HG02759 (cell line): ENCODE results near the gene FBXL5.

Experiments
- ATAC-seq: cut with Tn5 transposase; IDR thresholded peaks from one replicate; pipeline ENCODE4 v1.9.1; 2021; ENCODE audit warnings: mild to moderate bottlenecking, moderate library complexity; ENCODE audit not compliant: unreplicated experiment

FBXL5 gene, protein sequence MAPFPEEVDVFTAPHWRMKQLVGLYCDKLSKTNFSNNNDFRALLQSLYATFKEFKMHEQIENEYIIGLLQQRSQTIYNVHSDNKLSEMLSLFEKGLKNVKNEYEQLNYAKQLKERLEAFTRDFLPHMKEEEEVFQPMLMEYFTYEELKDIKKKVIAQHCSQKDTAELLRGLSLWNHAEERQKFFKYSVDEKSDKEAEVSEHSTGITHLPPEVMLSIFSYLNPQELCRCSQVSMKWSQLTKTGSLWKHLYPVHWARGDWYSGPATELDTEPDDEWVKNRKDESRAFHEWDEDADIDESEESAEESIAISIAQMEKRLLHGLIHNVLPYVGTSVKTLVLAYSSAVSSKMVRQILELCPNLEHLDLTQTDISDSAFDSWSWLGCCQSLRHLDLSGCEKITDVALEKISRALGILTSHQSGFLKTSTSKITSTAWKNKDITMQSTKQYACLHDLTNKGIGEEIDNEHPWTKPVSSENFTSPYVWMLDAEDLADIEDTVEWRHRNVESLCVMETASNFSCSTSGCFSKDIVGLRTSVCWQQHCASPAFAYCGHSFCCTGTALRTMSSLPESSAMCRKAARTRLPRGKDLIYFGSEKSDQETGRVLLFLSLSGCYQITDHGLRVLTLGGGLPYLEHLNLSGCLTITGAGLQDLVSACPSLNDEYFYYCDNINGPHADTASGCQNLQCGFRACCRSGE

DNA sequence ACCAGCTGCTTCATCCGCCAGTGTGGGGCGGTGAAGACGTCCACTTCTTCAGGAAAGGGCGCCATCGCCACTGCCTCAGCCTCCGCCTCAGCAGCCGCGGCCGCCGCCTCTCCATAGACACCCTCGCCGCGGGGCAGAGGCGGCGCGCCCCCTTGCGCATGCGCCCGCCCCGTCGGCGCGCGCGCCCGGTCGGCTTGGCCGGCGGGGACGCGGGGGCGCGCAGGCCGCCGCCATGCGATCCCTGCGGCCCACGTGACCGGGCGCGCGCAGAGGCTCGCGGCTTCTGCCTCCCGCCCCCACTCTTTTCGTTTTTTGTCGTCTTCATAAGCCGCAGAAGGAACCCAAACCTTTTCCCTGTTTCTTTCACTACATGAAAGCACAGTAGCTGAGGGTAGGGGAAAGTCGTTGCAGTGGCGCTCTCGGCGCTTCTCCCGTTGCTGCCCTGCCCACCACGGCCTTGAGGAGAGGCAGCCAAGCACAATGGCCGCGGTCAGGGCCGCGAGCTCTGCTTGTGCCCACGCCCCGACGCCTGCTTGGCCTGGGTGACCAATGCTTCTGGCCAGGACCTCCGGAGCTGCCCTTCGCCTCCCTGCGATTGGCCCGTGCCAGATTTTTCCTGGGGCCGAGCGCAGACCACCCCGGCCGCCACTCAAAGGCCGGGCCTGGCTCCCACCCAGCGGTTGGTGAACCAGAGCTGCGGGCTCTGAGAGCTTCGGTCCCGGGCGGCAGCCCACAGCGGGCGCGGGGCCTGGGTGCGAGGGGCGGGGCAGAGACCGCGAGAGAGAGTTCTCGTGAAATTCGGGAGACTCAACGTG lies at the start of gene FBXL5:
TSS of gene FBXL5 (minus strand) at position 135 of the 815 bp plus-strand sequence. CDS start at position 65, 70 bp downstream.
- peak; percentile 79 for ATAC-seq

DNA sequence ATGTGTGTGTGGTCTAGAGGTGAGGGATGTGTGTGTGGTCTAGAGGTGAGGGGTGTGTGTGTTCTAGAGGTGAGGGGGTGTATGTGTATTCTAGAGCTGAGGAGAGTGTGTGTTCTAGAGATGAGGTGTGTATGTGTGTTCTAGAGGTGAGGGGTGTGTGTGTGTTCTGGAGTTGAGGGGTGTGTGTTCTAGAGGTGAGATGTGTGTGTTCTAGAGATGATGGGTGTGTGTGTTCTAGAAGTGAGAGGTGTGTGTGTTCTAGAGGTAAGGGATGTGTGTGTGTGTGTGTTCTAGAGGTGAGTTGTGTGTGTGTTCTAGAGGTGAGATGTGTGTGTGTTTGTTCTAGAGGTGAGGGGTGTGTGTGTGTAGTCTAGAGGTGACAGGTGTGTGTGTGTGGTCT lies 49.0 kb upstream of the FBXL5 start:
- no peak for ATAC-seq

DNA sequence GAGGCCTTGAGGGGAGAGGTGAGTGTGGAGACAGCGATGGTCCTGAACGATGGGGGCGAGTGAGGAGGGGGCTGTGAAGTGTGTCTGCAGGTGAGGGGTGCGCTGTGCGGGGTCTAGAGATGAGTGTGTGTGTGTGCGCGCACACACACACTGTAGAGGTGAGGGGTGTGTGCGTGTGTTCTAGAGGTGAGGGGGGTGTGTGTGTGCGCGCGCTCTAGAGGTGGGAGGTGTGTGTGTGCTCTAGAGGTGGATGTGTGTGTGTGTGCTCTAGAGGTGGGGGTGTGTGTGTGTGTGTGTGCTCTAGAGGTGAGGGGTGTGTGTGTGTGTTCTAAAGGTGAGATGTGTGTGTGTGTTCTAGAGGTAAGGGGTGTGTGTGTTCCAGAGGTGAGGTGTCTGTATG lies 48.3 kb upstream of the FBXL5 start:
- no peak for ATAC-seq

DNA sequence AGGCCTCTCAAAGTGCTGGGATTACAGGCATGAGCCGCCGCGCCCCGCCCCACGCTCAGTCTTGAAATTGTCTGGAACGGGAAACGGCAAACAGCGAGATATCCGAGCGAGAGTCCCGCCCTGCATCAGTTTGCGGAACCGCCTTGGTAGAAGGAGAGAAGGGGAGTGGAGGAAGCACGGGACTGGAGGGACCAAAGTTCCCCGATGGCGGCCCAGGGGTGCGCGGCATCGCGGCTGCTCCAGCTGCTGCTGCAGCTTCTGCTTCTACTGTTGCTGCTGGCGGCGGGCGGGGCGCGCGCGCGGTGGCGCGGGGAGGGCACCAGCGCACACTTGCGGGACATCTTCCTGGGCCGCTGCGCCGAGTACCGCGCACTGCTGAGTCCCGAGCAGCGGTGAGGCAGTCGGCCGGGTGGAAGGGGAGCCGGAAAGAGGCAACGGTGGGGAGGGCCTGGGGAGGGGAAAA lies 47.8 kb upstream of the FBXL5 start, which contains the start of gene BST1:
TSS of gene BST1 (plus strand) at position 125 of the 463 bp plus-strand sequence. CDS start at position 205, 80 bp downstream.
- peak; percentile 80 for ATAC-seq

DNA sequence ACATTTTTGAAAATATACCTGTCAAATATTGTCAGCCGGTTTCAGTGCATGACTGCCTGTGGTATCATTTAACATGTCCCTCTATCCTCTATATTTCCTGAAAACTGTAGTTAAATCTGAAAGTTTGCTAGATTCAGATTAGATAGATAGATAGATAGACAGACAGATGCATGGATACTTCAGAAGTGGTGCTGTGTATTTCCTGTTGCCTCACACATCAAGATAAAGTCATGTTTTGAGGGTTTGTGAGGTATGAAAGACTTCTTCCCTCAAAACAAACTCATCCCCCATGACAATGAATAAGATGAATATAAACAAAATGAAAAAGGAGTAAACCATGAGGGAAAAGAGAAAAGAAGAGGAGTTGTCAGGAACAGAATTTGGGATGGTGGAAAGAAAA lies 41.7 kb upstream of the FBXL5 start:
- no peak for ATAC-seq

DNA sequence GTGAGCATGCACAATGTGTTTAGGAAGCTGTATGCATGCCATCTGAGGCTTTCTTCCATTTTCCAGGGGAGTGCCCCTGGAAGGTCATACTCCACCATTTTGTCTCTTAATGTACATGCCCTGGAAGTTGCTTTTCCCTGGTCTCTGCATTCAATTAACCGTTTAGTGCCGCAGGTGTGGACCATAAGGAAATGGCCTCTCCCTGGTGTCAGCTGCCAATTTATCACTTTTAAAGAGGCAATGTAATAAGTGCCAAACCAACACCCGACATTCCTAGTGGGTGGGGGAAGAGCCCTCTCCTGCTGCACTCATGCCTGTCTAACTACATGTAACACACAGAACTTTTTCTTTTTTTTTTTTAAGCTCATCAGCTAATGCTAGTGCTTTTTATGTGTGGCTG lies 40.6 kb upstream of the FBXL5 start:
- ATAC-seq: no peak

DNA sequence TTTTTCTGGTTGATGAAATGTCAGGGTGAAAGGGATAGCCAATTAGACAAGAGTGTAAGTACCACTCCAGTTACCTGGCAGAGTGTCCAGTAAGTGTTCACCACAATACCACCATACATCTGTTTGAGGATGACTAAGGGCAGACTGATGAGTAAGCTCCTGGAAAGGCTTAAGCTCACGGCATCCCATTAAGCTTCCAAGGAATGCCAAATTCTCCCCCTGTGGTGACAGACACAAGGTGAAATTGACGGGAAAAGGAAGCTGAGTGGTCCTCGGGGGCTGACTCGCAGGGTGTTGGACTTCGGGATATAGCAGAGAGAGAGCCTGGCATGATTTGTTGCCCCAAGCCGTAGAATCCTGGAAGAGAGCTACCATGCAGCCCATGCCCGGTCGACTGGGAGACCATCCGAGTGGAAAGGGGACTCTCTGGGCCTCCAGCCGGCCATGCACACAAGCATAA lies 40.1 kb upstream of the FBXL5 start:
- no peak for ATAC-seq

DNA sequence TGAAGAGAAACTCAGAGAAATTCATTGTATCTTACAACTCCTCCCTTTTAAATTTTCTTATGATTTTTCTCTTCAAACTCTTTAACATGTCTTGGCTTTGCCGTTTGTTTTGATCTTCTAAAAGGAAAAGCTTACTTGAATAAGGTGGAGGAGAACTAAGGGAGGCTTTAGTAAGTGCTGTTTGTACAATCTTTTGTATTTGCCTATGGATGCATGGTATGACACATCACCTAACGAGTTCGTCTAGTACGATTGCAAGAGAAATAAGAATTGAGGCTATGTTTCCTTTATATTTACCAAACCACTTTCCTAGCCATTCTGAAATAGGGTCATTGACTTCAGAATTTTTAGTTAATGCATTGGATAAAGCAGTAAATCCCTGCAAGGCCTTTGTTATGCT lies 39.3 kb upstream of the FBXL5 start:
- ATAC-seq: no peak

DNA sequence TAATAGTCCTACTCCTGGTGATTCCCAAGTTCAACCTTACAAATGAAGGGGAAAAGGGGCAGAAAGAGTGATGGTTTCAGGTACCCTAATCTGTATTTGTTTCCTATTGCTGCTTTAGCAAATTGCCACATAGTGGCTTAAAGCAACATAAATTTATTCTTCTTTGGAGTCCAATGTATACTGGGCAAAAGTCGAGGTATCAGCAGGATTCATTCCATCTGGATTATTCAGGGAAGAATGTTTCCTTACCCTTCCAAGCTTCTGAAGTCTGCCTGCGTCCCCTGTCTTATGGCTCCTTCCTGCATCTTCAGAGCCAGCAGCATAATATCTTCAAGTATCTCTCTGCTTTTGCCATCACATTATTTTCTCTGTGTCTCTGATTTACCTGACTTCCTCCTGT lies 37.4 kb upstream of the FBXL5 start:
- ATAC-seq: no peak

DNA sequence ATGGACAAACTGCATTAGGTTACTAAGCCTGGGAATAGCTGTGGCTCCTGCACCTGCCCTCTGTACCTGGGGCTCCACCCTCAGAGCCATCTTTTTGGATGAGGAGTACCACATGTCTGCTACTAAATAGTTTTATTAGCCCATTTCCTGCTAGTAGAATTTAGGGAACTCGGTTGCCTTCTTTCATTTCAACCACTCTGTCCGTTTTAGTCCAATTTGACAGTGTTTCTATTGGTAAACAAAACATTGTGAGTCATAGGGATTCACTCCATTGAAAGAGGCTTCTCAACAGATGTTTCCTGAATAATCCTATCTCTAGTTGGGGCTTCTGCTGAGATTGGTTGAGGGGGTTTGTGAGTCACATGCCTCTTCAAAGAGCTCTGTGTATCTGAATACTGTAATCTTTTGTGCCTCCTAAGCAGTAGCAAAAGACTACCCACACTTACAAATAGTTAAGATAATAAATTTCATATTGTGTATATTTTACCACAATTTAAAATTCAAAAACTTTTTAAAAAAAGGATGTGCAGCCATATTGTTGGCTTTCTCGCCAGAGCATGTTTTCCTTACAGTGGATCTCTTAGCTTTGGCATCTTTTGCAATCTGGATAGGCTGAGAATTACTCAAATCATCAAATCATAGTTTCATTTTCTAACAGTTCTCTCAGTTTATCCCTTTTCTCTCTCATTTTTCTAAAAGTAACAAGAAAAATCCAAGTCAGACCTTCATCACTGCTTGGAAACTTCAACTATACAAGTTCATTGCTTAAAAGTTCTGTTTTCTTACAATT lies 36.4 kb upstream of the FBXL5 start:
- ATAC-seq: no peak

DNA sequence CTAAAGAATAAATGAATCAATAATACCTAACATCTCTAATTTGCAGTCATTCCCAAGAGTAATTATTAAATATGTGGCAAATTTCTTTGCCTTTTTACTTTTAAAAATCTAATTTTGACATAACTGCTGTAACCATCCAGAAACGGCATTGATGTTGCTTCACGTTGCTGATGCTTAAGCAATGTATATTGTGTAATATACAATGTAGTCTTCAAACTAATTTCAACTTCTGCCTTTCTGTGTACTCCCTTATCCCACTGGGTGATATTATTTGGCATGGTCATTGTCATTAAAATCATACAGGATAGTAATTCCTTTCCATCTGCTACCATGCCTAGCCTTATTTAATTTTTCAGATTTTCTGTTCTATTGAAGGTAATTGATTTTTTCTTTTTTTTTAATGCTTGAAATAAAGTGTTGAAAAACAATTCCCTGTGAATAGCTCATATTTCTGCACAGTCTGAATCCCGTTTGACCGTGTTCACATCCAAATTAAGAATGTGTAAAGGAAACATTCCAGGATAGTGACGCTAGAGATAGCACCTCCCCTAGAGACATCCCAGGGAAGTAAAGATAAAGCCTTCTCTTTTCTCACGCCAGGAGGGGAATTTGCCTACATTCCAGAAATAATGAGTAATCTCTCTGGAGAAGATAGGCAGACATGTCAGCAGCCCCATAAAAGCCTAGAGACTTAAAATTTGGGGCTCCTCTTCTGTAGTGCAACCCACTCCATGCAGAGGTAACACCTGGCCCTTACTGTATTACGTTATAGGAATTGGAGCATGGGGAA lies 35.1 kb upstream of the FBXL5 start:
- no peak for ATAC-seq

DNA sequence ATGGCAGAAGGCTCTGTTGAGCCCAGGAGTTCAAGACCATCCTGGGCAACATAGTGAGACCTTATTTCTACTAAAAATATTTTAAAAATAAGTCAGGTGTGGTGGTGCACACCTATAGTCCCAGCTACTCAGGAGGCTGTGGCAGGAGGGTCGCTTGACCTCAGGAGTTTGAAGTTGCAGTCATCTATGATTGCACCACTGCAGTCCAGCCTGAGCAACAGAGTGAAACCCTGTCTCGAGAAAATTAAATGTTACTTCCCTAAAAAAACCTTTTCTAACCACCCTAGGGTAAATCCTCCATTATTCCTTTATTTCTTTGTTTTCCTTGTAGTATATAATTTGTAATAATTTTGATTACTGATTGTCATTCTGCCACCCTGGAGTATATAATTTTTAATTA lies 34.4 kb upstream of the FBXL5 start:
- no peak for ATAC-seq

DNA sequence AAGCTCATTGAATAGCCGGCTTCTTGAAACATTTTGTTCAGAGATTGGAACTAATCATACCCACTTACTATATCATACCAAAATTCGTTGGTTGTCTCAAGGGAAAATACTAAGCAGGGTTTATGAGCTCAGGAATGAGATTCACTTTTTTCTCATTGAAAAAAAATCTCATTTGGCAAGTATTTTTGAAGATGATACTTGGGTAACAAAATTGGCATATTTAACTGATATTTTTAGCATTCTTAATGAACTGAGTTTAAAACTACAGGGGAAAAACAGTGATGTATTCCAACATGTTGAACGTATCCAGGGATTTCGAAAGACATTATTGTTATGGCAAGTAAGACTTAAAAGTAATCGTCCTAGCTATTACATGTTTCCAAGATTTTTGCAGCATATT lies 32.9 kb upstream of the FBXL5 start:
- no peak for ATAC-seq

DNA sequence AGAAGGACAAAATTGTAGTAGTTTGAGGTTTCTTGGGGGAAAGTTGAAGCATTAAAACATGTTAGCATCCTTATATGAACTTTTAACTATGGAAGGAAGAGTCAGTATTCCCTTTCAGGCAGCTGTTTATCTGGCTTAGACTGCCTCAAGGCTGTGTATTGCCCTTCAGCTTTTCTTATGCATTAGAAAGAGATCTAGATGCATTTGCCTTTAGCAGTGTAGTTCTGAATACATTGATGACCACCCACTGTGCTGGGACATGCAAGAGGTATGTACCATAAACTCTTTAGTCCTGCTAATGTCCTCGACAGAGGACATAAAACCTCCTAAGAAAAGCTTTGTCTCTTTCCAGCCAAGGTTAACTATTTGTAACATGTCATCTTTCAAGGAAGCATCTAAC lies 29.3 kb upstream of the FBXL5 start:
- ATAC-seq: no peak

DNA sequence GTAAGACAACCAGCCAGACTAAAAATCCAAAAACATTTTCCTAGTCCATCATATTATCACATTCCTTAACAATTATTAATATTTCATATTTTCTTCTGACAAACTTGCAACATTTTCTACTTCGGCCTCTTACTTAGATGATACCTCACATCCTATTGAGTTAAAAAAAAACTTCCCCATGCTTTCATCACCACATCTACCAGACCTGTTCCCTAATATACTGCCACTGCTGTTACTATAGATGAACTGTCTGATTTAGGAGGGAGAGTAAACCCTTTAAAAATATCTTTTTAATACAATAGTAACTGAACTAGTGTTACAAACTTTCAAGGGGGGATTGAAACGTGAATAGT lies 28.0 kb upstream of the FBXL5 start:
- no peak for ATAC-seq

DNA sequence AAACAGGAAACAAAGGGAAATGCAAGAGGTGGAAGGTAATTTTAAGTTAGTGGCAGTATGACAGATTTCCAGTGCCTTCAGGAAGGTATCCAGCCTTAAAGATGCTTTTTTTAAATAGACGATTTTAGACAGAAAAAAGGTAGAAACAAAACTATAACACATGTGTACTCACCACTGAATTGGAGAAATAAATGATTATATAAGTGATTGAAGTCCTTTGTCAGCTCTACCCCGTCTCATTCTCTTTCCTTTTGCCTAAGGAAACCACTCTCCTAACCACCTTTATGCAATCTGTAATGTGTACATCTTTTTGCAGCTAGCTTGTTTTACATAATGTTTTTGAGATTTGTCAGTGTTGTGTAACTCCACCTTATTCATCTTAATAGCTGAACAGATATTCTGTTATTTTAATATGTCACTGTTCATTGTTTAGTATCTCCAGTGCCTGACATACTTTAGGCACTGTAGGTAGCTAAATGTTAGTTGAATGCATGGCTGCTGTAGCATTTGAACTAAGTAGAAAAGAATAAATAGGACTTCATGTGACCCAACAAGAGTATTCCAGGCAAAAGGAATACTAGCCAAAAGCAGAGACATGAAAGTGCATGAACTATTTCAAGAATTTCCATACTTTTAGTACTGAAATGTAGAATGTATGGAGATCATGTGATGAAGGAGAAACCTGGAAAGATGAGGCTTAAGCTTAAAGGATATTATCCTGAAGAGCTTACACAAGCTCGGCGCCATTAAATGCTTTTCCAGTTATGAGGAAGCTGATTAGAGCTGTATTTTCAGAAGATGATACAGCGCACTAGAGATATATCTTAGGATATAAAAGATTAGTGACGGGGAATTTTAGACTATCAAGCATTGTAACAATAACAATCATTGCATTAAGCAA lies 27.3 kb upstream of the FBXL5 start:
- ATAC-seq: no peak

DNA sequence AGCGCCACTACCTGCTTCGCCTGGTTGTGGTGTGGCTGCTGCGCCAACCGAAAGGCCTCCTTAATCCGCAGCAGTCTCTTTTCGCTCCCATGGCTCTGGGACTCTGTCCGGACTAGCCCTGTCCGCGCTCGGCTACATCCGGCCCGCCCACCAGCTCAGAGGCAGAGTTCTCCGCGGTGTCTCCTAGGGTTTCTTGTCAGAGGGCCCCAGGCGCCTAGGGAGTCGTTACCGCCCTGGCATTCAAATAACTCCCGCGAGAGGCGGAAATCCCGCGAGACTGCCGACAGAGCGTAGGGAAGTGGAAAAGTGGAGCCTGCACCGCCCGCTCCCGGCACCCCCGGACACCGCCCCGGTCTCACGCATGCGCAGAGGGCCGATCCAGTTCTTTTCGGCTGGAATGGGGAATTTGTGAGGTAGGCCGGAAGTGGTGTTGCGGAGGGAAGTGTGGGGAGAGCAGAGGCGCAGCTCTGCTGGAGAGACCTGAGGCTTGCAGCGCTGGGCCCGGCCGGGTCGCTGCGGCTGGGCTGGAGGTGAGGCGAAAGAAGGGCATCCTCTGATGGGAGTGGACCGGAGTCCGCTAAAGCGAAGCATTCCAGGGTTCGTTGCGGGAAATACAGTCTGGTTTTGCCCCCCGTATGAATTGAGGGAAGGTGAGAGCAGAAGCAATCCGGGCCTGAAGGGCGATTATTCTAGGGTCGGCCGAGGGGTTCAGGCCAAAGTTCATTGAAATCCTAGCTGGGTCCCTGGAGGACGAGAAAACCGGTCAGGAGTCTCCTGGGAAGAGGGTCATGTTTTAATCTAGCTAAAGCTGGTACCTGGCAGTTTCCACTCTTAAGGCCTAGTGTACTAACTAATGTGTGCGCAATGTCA lies 26.4 kb upstream of the FBXL5 start, which contains the start of gene FAM200B:
TSS of gene FAM200B (plus strand) at position 456 of the 870 bp plus-strand sequence. CDS start 5,151 bp downstream, outside the sequence.
- ATAC-seq: peak; percentile 89

DNA sequence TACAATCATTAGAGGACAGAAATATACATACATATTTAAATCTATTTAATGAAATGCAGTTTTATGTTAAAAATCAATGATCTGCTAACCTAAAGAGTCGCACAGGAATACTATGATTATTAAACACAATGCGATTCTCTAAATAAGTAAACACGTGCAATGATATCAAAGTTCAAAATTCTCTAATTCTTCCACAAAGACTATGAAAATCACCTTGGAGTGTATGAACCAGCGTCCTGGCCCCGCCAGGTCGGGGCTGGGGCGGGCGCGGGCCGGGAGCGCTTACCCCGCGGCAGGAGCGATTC lies 25.9 kb upstream of the FBXL5 start:
- no peak for ATAC-seq
